ENCODE data around the gene CHADL.

CHADL gene, protein sequence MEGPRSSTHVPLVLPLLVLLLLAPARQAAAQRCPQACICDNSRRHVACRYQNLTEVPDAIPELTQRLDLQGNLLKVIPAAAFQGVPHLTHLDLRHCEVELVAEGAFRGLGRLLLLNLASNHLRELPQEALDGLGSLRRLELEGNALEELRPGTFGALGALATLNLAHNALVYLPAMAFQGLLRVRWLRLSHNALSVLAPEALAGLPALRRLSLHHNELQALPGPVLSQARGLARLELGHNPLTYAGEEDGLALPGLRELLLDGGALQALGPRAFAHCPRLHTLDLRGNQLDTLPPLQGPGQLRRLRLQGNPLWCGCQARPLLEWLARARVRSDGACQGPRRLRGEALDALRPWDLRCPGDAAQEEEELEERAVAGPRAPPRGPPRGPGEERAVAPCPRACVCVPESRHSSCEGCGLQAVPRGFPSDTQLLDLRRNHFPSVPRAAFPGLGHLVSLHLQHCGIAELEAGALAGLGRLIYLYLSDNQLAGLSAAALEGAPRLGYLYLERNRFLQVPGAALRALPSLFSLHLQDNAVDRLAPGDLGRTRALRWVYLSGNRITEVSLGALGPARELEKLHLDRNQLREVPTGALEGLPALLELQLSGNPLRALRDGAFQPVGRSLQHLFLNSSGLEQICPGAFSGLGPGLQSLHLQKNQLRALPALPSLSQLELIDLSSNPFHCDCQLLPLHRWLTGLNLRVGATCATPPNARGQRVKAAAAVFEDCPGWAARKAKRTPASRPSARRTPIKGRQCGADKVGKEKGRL

DNA sequence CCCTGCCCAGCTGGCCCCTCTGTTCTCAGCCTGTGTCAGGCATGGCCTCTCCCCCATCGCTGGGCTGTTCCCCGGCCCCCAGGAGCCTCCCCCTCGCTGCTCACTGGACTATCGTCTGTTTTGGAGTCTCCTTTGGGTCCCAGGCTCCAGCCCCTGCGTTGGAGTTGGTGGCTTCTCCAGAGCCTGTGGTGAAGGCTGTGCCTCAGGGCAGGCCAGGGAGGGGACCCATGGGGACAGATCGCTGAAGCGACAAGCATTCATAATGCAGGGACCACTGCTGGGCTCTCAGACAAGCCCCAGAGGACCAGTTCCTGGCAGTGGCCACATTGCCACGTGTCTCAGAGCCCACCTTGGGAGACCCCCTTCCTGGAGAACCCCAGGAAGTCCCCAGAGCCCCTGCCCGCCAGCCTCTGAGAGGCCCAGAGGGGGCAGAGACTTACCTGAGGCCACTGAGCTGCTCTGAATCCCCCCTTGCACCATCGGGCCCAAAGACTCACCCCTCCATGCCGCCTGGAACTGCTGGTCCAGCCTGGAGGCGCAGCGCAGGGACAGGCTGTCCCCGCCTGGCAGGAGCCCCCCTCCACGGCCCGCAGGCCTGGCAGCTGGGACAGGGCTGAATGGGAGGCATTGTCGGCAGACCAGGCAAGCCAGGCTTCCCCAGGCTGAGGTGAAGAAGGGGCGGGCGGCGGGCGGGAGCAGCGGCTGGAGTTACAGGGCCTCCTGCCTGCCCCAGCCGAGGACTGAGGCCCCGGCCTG lies at the start of gene CHADL:
CHADL (minus strand) TSS at position 555 of the 756 bp plus-strand sequence; CDS start at position 505, 50 bp downstream.
- no peak within 1 kb of the TSS for H3K4me2 ChIP-seq (ENCODE audit: low read length)
- peaks cover 12% of the 10 kb centered on the region for H3K4me1 ChIP-seq (ENCODE audit: control insufficient read depth, low read length)
- H3K36me3 ChIP-seq (ENCODE audit: control insufficient read depth, low read length), result peaks cover 4% of the 10 kb centered on the region; the same call in 1 of the 2 replicates
- peaks cover 10% of the 10 kb centered on the region; the same call in 1 of the 2 replicates for H3F3A ChIP-seq (ENCODE audit: control insufficient read depth, insufficient read depth)
- H3K9me3 ChIP-seq (ENCODE audit: control insufficient read depth, insufficient read depth, low read length), result no peaks in the 10 kb centered on the region
- H4K20me1 ChIP-seq (ENCODE audit: control insufficient read depth, insufficient read depth, low read depth, low read length), result no peaks in the 10 kb centered on the region
- H3K9me2 ChIP-seq (replicated peaks; ENCODE audit: control insufficient read depth, low read length), result no peaks in the 10 kb centered on the region
- H3K4me3 ChIP-seq (ENCODE audit: low read length), result no peak within 1 kb of the TSS
- peaks cover 5% of the 10 kb centered on the region for H3K27me3 ChIP-seq (ENCODE audit: control insufficient read depth, low read length)
- no peaks in the 10 kb centered on the region for H3K79me2 ChIP-seq (ENCODE audit: control insufficient read depth, low read length)
- TF ChIP-seq, protein P1, sequence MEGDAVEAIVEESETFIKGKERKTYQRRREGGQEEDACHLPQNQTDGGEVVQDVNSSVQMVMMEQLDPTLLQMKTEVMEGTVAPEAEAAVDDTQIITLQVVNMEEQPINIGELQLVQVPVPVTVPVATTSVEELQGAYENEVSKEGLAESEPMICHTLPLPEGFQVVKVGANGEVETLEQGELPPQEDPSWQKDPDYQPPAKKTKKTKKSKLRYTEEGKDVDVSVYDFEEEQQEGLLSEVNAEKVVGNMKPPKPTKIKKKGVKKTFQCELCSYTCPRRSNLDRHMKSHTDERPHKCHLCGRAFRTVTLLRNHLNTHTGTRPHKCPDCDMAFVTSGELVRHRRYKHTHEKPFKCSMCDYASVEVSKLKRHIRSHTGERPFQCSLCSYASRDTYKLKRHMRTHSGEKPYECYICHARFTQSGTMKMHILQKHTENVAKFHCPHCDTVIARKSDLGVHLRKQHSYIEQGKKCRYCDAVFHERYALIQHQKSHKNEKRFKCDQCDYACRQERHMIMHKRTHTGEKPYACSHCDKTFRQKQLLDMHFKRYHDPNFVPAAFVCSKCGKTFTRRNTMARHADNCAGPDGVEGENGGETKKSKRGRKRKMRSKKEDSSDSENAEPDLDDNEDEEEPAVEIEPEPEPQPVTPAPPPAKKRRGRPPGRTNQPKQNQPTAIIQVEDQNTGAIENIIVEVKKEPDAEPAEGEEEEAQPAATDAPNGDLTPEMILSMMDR (IDR thresholded peaks at IDR 0.05; ENCODE audit: low read depth, low read length, poor library complexity, severe bottlenecking), result no peak
- no peak for TF ChIP-seq EZH2phosphoT487 (IDR thresholded peaks at IDR 0.05; ENCODE audit: borderline replicate concordance, low read length)
- H3K27ac ChIP-seq (ENCODE audit: low read depth, low read length), result no peak within 1 kb of the TSS

DNA sequence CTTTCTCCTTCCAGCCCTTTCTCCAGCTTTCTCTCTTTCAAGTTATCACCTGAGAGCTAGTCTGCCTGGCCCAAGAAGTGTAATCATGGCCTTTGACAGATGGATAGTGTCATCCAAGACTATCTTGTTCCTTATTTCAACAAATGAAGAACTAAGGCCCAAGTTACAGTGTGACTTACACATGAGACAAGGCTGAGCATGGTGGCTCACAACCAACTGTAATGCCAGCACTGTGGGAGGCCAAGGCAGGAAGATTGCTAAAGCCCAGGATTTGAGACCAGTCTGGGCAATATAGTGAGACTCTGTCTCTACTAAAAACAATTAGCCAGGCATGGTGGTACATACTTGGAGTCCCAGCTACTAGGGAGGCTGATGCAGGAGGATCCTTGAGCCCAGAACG lies 48.9 kb upstream of the CHADL start:
- peaks cover 8% of the 10 kb centered on the region for H3K36me3 ChIP-seq (ENCODE audit: control insufficient read depth, low read length)
- H3K9me3 ChIP-seq (ENCODE audit: control insufficient read depth, insufficient read depth, low read length), result no peaks in the 10 kb centered on the region
- H3K4me3 ChIP-seq (ENCODE audit: low read length), result no peak overlapping the region
- no peaks in the 10 kb centered on the region for H3K9me2 ChIP-seq (replicated peaks; ENCODE audit: control insufficient read depth, low read length)
- no peak overlapping the region for H3K4me2 ChIP-seq (ENCODE audit: low read length)
- peaks cover 13% of the 10 kb centered on the region for H3K79me2 ChIP-seq (ENCODE audit: control insufficient read depth, low read length)
- 0 out of 2 replicates have a peak, but pooled peaks cover 2% of the 10 kb centered on the region for H3F3A ChIP-seq (ENCODE audit: control insufficient read depth, insufficient read depth)
- H3K27me3 ChIP-seq (ENCODE audit: control insufficient read depth, low read length), result no peaks in the 10 kb centered on the region
- TF ChIP-seq, protein P1 (IDR thresholded peaks at IDR 0.05; ENCODE audit: low read depth, low read length, poor library complexity, severe bottlenecking), result no peak
- no peak for TF ChIP-seq EZH2phosphoT487 (IDR thresholded peaks at IDR 0.05; ENCODE audit: borderline replicate concordance, low read length)
- H3K4me1 ChIP-seq (ENCODE audit: control insufficient read depth, low read length), result peaks cover 14% of the 10 kb centered on the region
- no peak overlapping the region for H3K27ac ChIP-seq (ENCODE audit: low read depth, low read length)
- H4K20me1 ChIP-seq (ENCODE audit: control insufficient read depth, insufficient read depth, low read depth, low read length), result no peaks in the 10 kb centered on the region; the same call in 1 of the 2 replicates

DNA sequence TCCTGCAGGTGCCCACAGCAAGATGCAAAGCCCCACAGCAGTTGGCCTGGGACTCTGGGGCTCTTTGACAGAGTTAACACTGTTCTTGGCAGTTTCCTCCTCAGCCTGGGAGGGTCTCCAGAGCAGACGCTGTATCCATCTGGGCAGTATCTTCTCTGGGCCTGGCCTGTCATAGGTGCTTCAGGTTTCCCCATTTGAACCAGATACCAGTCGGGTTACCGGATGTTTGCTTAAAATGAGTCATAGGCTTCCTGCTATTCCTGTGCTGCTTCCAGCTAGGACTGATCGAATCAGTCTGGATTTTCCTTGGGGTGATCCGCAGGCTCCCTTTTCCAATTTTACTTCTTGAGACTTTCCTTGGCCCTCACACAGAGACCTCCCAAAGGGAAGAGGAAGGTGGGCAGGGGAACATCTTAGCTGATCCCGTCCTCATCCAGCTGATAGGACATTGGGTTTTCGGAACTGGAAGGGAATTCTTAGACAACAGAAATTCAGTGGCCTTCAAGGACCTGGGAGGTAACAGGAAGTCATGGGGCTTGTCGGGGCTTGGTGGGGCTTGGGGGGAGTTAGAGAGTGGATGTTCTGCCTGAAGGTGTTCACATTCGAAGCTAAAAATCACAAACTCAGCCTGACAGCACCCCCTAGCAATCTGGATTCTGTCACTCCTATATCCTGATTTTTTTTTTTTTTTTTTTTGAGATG lies 47.7 kb upstream of the CHADL start:
- Histone ChIP-seq H3K27me3 (ENCODE audit: control insufficient read depth, low read length) (no peaks in the 10 kb centered on the region), H3K9me3 (ENCODE audit: control insufficient read depth, insufficient read depth, low read length) (no peaks in the 10 kb centered on the region), H3K27ac (ENCODE audit: low read depth, low read length) (no peak overlapping the region), H3K79me2 (ENCODE audit: control insufficient read depth, low read length) (peaks cover 26% of the 10 kb centered on the region), H3F3A (ENCODE audit: control insufficient read depth, insufficient read depth) (0 out of 2 replicates have a peak, but pooled peaks cover 2% of the 10 kb centered on the region), H3K4me1 (ENCODE audit: control insufficient read depth, low read length) (peaks cover 19% of the 10 kb centered on the region), H3K4me2 (ENCODE audit: low read length) (no peak overlapping the region), H3K9me2 (replicated peaks; ENCODE audit: control insufficient read depth, low read length) (no peaks in the 10 kb centered on the region), H3K4me3 (ENCODE audit: low read length) (no peak overlapping the region), H3K36me3 (ENCODE audit: control insufficient read depth, low read length) (peaks cover 19% of the 10 kb centered on the region), H4K20me1 (ENCODE audit: control insufficient read depth, insufficient read depth, low read depth, low read length) (no peaks in the 10 kb centered on the region; the same call in 1 of the 2 replicates)
- no peak for TF ChIP-seq EZH2phosphoT487 (IDR thresholded peaks at IDR 0.05; ENCODE audit: borderline replicate concordance, low read length)
- TF ChIP-seq, protein P1 (IDR thresholded peaks at IDR 0.05; ENCODE audit: low read depth, low read length, poor library complexity, severe bottlenecking), result no peak

All from DOHH2 (cell line).